Measurements from ENCODE around the gene RNASE4. TPM values are rescaled to one million over a fixed set of nuclear protein-coding genes. Genes with fewer than 3 reads are reported as not detected.
A peak's percentile ranks its signal among the peaks of the same experiment; 100 is the strongest.
"Not testable (repeated sequence)": the region's sequence is repeated elsewhere in the genome, so short reads cannot be mapped to it uniquely, and the experiment has no call there.

RNASE4 gene
- polyA plus RNA-seq, 6 donors from 2014 or later, result 0.18 to 0.61 (median 0.34) TPM; not detected in 1

- H3K4me3 Mint-ChIP-seq, result no peak overlapping the region
- H3K27me3 Mint-ChIP-seq, result peaks cover 34 to 45% (median 36%) of the 10 kb centered on the region in 3 donors
- no peak for DNase-seq
- peaks cover 27 to 32% (median 31%) of the 10 kb centered on the region in 3 donors for H3K4me1 Mint-ChIP-seq
- ATAC-seq (ENCODE audit: low read depth in 2 of 2), result no peak
- peaks cover 0 to 8% of the 10 kb centered on the region in 2 donors for H3K36me3 Mint-ChIP-seq
- no peak overlapping the region for H3K27ac Mint-ChIP-seq
- H3K9me3 Mint-ChIP-seq, result peaks cover 0 to 2% (median 0%) of the 10 kb centered on the region in 7 donors
Observed at GRCh38 chr14:20659813-20660395, 24.5 kb upstream of the RNASE4 start.

DNA sequence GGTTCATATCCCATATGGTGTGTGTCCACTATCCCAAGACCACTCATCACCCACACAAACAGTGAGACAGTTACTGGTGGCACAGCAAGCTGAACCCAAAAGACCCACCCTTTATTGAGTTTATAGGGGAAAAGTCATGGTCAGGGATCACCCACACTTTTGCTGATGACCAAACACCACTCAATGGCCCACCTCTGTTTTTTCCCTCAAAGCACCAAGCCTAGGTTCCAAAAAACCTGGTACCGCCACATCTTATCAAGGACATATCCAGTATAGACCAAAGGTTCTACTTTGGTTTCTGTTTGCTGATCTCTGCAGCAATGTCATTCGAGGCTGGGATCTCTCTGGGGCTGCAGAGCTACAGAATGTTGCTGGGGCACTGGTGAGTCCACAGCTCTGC is 23.2 kb upstream of the RNASE4 start:
- ATAC-seq (ENCODE audit: low read depth in 2 of 2), result no peak
- DNase-seq, result no peak
- Mint-ChIP-seq H3K27me3 (peaks cover 23 to 32% (median 23%) of the 10 kb centered on the region in 3 donors), H3K4me3 (peak overlapping the region in 2 of 8 donors; percentile 19 to 35), H3K4me1 (peaks cover 36 to 44% (median 38%) of the 10 kb centered on the region in 3 donors), H3K27ac (no peak overlapping the region), H3K36me3 (peaks cover 0 to 8% of the 10 kb centered on the region in 2 donors), H3K9me3 (peaks cover 0 to 2% (median 0%) of the 10 kb centered on the region in 7 donors)

GRCh38 chr14:20662968-20663732 is 21.2 kb upstream of the RNASE4 start:
- peak; percentile 72 for DNase-seq
- Mint-ChIP-seq H3K27ac (peak overlapping the region in 3 of 6 donors; percentile 91 to 93 (median 92)), H3K4me1 (peaks cover 42 to 59% (median 48%) of the 10 kb centered on the region in 3 donors), H3K4me3 (peak overlapping the region; percentile 82 to 93 (median 89)), H3K36me3 (peaks cover 0 to under 1% of the 10 kb centered on the region in 2 donors), H3K27me3 (peaks cover 5 to 12% (median 9%) of the 10 kb centered on the region in 3 donors), H3K9me3 (peaks cover 0 to under 1% (median 0%) of the 10 kb centered on the region in 7 donors)
- ATAC-seq (ENCODE audit: low read depth in 2 of 2), result peak; percentile 67 to 74

DNA sequence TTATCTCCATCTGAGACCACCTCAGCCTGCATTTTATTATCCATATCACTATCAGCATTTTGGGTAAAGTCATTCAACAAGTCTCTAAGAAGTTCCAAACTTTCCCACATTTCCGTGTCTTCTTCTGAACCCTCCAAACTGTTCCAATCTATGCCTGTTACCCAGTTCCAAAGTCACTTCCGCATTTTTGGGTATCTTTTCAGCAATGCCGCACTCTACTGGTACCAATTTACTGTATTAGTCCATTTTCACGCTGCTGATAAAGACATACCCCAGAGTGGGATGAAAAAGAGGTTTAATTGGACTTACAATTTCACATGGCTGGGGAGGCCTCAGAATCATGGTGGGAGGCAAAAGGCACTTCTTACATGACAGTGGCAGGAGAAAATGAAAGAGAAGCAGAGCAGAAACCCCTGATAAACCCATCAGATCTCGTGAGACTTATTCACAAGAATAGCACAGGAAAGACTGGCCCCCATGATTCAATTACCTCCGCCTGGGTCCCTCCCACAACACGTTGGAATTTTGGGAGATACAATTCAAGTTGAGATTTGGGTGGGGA is 17.9 kb upstream of the RNASE4 start:
- not testable (repeated sequence) for H3K27me3 Mint-ChIP-seq; ATAC-seq (ENCODE audit: low read depth in 2 of 2); H3K36me3 Mint-ChIP-seq; H3K9me3 Mint-ChIP-seq; DNase-seq
- Mint-ChIP-seq H3K27ac (peak overlapping the region in 2 of 6 donors; percentile 61 to 66), H3K4me1 (peaks cover 50 to 78% (median 56%) of the 10 kb centered on the region in 3 donors), H3K4me3 (peak overlapping the region in 5 of 8 donors; percentile 3 to 85 (median 53))

DNA sequence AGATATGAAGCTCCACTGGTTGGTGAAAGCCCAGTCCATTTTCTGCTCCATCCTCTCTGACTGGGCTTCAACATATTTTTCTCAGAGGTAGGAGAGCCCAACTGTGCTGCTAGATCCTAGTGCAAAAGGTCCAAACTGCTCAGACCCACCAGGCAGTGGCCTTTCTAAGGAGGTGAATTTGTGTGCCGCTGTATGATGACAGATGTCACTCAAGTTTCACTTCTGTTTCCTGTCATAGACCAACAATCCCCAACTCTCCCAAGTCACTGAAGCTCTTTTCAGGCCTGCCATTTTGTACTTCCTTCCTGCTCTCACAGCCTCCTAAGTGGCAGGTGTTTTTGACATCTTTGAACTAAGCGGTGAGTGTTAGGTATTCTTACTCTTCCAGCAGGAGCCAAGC is 16.4 kb upstream of the RNASE4 start:
- H3K36me3 Mint-ChIP-seq, result peaks cover 0 to 8% of the 10 kb centered on the region in 2 donors
- H3K9me3 Mint-ChIP-seq, result peaks cover 0 to 5% (median 0%) of the 10 kb centered on the region in 7 donors
- H3K4me1 Mint-ChIP-seq, result peaks cover 49 to 80% (median 60%) of the 10 kb centered on the region in 3 donors
- peak overlapping the region; percentile 56 to 95 (median 86) for H3K27ac Mint-ChIP-seq
- H3K4me3 Mint-ChIP-seq, result peak overlapping the region; percentile 58 to 86 (median 76)
- DNase-seq, result peak; percentile 80
- H3K27me3 Mint-ChIP-seq, result no peaks in the 10 kb centered on the region
- ATAC-seq (ENCODE audit: low read depth in 2 of 2), result peak; percentile 85 to 89

DNA sequence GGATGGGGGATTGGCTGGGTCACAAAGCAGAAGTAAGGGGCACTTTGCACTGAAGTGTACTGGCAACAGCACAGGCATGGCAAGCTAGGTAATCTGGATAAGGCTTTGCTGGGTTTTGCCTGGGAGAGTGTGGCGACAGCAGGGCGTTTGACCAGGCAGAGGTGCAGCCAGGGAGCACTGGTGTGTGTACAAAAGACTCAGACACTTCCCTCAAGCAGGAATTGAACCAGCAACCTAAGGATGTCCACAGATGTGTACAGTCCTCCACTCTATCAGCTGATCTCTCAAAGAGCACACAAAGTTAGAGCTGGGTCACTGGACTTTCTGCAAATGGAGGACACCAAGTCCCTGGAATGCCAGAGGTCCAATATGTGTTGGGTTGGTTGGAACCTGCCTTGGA is 15.4 kb upstream of the RNASE4 start:
- Mint-ChIP-seq H3K36me3 (peaks cover 0 to 8% of the 10 kb centered on the region in 2 donors), H3K4me3 (peak overlapping the region in 4 of 8 donors; percentile 30 to 85 (median 73)), H3K27ac (peak overlapping the region in 2 of 6 donors; percentile 21 to 90), H3K27me3 (no peaks in the 10 kb centered on the region), H3K4me1 (peaks cover 39 to 69% (median 50%) of the 10 kb centered on the region in 3 donors), H3K9me3 (peaks cover 0 to 5% (median 0%) of the 10 kb centered on the region in 7 donors)
- no peak for ATAC-seq (ENCODE audit: low read depth in 2 of 2)
- DNase-seq, result no peak

DNA sequence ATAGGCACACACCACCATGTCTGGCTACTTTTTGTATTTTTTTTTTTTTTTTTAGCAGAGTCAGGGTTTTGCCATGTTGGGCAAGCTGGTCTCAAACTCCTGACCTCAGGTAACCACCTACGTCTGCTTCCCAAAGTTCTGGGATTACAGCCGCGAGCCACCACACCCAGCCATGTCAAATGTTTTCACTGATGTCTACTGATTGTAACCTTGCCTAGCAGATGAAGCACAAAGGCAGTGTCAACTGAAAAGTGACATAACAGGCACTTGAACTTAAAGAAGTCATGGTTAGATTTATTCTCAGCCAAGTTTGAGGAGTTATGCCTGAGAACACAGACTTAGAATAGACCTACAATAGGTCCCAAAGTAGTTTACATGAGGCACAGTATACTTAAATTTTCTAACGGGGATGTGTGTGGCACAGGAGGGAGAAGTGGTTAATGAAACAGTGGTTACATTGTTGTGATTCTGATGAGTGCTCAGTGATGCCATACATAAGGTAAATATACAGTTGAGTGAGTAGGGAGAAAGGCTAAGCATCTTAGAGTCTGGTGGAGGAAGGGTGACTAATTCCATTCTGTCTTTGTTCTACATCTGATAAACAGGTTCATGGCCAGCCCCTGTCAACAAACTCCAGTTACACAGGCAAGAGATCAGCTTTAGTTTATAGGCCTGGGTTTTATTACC is 12.6 kb upstream of the RNASE4 start:
- Mint-ChIP-seq H3K4me3 (no peak overlapping the region), H3K27ac (no peak overlapping the region), H3K9me3 (peaks cover 0 to 5% (median 0%) of the 10 kb centered on the region in 7 donors), H3K36me3 (peaks cover 0 to 8% of the 10 kb centered on the region in 2 donors), H3K4me1 (peaks cover 30 to 44% (median 32%) of the 10 kb centered on the region in 3 donors), H3K27me3 (no peaks in the 10 kb centered on the region)
- ATAC-seq (ENCODE audit: low read depth in 2 of 2) (peak in 1 of 2 donors; percentile 21), DNase-seq (no peak)

- Mint-ChIP-seq H3K27me3 (no peaks in the 10 kb centered on the region), H3K36me3 (no peaks in the 10 kb centered on the region), H3K27ac (no peak overlapping the region), H3K9me3 (no peaks in the 10 kb centered on the region), H3K4me3 (no peak overlapping the region), H3K4me1 (peaks cover 10 to 18% (median 16%) of the 10 kb centered on the region in 3 donors)
- DNase-seq (no peak), ATAC-seq (ENCODE audit: low read depth in 2 of 2) (no peak)
Observed at GRCh38 chr14:20675669-20676068, 8.7 kb upstream of the RNASE4 start.

DNA sequence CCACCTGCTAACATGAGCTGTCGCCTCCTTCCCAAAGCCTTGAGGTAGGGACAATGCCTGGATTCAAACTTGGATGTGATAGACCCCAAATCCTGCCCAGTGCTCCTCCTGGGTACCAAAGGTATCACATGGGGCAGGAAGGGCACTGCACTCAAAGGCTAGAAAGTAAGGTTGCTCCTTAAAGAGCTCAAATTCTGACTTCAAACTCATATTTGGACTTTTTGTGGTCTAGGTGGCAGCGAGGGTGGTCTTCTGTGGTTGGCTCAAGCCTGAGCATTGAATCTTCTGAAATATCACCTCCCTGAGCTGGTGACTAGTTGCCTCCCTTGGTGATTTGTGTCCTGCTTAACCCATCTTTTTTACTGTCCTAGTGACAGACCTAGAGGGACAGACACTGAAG is 8.3 kb upstream of the RNASE4 start:
- ATAC-seq (ENCODE audit: low read depth in 2 of 2), result no peak
- Mint-ChIP-seq H3K27ac (no peak overlapping the region), H3K36me3 (no peaks in the 10 kb centered on the region), H3K4me1 (peaks cover 10 to 20% (median 17%) of the 10 kb centered on the region in 3 donors), H3K4me3 (no peak overlapping the region), H3K27me3 (no peaks in the 10 kb centered on the region), H3K9me3 (no peaks in the 10 kb centered on the region)
- no peak for DNase-seq

DNA sequence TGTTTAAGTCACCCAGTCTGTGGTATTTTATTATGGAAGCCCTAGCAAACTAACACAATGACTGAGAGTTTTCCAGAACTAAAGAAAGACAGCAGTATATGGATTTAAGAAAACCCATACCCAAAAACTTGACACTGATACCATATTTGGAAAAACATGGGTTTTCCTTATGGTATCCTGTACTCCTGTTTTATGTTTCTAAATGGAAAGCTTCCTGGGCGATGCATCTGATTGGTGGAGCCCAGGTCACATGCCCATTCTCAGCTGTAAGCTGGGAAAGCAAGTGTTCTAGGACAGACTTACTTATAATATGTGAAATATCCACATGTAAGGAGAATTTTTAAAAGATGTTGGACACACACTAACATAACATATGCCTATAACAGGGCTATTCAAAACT is 4.5 kb upstream of the RNASE4 start:
- DNase-seq, result no peak

GRCh38 chr14:20680363-20680762 is 4.0 kb upstream of the RNASE4 start:
- Mint-ChIP-seq H3K27me3 (no peaks in the 10 kb centered on the region), H3K9me3 (peaks cover 0 to 5% (median 0%) of the 10 kb centered on the region in 7 donors), H3K4me1 (peaks cover 10 to 23% (median 11%) of the 10 kb centered on the region in 3 donors), H3K27ac (no peak overlapping the region), H3K36me3 (no peaks in the 10 kb centered on the region), H3K4me3 (peak overlapping the region in 1 of 8 donors; percentile 2)
- ATAC-seq (ENCODE audit: low read depth in 2 of 2) (no peak), DNase-seq (no peak)

More for the DNA sequence above, 4.5 kb upstream of the RNASE4 start:
- ATAC-seq (ENCODE audit: low read depth in 2 of 2), result no peak
- Mint-ChIP-seq H3K4me1 (peaks cover 6 to 23% (median 9%) of the 10 kb centered on the region in 3 donors), H3K4me3 (no peak overlapping the region), H3K36me3 (no peaks in the 10 kb centered on the region), H3K27me3 (no peaks in the 10 kb centered on the region), H3K9me3 (peaks cover 0 to 5% (median 0%) of the 10 kb centered on the region in 7 donors), H3K27ac (no peak overlapping the region)

DNA sequence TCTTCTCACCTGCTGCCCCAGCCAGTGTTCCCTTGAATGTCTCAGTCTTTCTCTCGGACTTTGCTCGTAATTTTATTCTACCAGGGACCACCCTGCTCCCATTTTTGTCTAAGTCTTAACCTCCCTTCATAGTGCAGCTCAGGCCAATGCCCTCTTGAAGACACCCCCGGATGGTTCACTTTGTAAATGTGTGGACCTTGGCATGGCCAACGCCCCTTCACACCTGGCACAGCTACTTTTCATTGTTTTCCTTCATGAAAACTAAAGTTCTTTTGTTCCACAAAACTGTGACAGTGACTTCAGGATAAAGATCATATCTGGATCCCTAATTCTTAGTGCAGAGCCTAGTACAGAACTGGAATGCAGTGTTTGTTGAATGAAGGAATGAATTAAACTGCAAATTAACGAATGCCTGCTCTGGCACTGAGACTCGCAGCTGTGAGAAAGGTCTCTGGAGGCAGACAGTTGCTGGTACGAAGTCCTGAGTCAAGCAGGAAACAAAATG is 3.5 kb upstream of the RNASE4 start:
- ATAC-seq (ENCODE audit: low read depth in 2 of 2), result peak; percentile 54 to 64

More for the DNA sequence above, 3.5 kb upstream of the RNASE4 start:
- no peak overlapping the region for H3K27ac Mint-ChIP-seq
- no peaks in the 10 kb centered on the region for H3K36me3 Mint-ChIP-seq
- H3K4me3 Mint-ChIP-seq, result no peak overlapping the region
- no peak for DNase-seq
- peaks cover 0 to 5% (median 0%) of the 10 kb centered on the region in 7 donors for H3K9me3 Mint-ChIP-seq
- peaks cover 10 to 23% (median 11%) of the 10 kb centered on the region in 3 donors for H3K4me1 Mint-ChIP-seq
- H3K27me3 Mint-ChIP-seq, result no peaks in the 10 kb centered on the region

Data from naive B cell (primary cell).